RWPE2 (cell line): ENCODE results near the gene FAM187B.

ENCODE experiments used
- ATAC-seq: fragments of 200-7000 bp; cut with Tn5 transposase; 3 replicates; pipeline ENCODE4 v1.9.1; 2021; ENCODE audit warnings: low read depth
- DNase-seq: peaks from one replicate; pipeline ENCODE4 v3.0.0-alpha.2; 2020; ENCODE audit warnings: low spot score
- H3K27ac ChIP-seq: fragments of 450-650 bp; 2 replicates; pipeline ENCODE4 v1.5.1; 2017; ENCODE audit warnings: mild to moderate bottlenecking; ENCODE audit not compliant: poor library complexity, severe bottlenecking
- H3K27me3 ChIP-seq: fragments of 250-450 bp; sonication (Bioruptor Pico); 2 replicates; pipeline ENCODE4 v1.5.1; 2021; ENCODE audit warnings: mild to moderate bottlenecking, moderate library complexity; ENCODE audit not compliant: insufficient read depth, poor library complexity, severe bottlenecking
- H3K36me3 ChIP-seq: fragments of 250-450 bp; sonication (Bioruptor Pico); 2 replicates; pipeline ENCODE4 v1.5.1; 2020; ENCODE audit warnings: low read depth, mild to moderate bottlenecking, moderate library complexity
- H3K4me1 ChIP-seq: fragments of 250-450 bp; sonication (Bioruptor Pico); 2 replicates; pipeline ENCODE4 v1.5.1; 2021; ENCODE audit warnings: mild to moderate bottlenecking, moderate library complexity; ENCODE audit not compliant: insufficient read depth, poor library complexity, severe bottlenecking
- H3K4me3 ChIP-seq: fragments of 250-450 bp; sonication (Bioruptor Pico); 2 replicates; pipeline ENCODE4 v1.5.1; 2021; ENCODE audit warnings: mild to moderate bottlenecking, moderate library complexity; ENCODE audit not compliant: severe bottlenecking
- H3K9me3 ChIP-seq: fragments of 250-450 bp; sonication (Bioruptor Pico); 2 replicates; pipeline ENCODE4 v1.5.1; 2021; ENCODE audit warnings: mild to moderate bottlenecking, moderate library complexity; ENCODE audit not compliant: severe bottlenecking
- TF ChIP-seq, protein P1 (sequence below): fragments of 450-650 bp; IDR thresholded peaks from one replicate; pipeline ENCODE4 v1.5.1; 2017; ENCODE audit warnings: mild to moderate bottlenecking, moderate library complexity; ENCODE audit not compliant: poor library complexity, severe bottlenecking

The FAM187B gene

DNA sequence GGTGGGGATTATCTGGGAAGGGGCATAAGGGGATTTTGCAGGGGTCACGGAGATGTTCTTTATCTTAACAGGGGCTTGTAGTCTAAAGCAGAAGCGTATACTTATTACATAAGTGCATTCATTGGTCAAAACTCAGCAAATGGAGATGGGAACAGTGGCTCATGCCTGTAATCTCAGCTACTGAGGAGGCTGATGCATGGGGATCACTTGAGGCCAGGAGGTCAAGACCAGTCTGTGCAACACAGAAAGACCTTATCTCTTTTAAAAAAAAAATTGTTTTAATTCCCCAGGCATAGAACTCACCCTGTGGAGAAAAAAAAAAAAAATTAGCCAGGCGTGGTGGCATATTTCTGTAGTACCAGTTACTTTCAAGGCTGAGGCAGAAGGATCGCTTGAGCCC lies 18.9 kb downstream of the FAM187B start:
- no peak for ATAC-seq
- TF ChIP-seq, protein P1, sequence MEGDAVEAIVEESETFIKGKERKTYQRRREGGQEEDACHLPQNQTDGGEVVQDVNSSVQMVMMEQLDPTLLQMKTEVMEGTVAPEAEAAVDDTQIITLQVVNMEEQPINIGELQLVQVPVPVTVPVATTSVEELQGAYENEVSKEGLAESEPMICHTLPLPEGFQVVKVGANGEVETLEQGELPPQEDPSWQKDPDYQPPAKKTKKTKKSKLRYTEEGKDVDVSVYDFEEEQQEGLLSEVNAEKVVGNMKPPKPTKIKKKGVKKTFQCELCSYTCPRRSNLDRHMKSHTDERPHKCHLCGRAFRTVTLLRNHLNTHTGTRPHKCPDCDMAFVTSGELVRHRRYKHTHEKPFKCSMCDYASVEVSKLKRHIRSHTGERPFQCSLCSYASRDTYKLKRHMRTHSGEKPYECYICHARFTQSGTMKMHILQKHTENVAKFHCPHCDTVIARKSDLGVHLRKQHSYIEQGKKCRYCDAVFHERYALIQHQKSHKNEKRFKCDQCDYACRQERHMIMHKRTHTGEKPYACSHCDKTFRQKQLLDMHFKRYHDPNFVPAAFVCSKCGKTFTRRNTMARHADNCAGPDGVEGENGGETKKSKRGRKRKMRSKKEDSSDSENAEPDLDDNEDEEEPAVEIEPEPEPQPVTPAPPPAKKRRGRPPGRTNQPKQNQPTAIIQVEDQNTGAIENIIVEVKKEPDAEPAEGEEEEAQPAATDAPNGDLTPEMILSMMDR = no peak
- Histone ChIP-seq H3K27ac (no peak overlapping the region), H3K27me3 (peaks cover 5% of the 10 kb centered on the region), H3K9me3 (no peaks in the 10 kb centered on the region), H3K4me3 (no peak overlapping the region), H3K4me1 (peaks cover 12% of the 10 kb centered on the region), H3K36me3 (no peaks in the 10 kb centered on the region)
- DNase-seq = no peak

DNA sequence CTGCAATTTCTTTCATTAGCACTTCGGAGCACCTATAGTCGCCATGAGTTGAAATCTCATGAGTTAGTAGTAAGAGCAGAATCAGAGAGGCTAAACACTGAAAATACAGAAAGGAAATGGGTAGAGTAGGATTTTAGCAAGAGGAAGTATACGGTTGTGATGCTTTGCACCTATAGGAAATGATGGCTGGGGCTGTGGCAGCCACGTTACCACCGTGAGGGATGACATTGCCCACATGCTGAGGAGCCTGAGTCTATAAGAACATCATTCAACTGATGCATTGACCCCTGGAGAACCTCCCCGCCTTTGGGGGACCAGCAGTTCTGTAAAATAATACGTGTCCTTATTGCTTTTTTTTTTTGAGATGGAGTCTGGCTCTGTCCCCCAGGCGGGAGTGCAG lies 20.4 kb downstream of the FAM187B start:
- ATAC-seq = no peak
- H3K9me3 ChIP-seq = no peaks in the 10 kb centered on the region
- H3K36me3 ChIP-seq = no peaks in the 10 kb centered on the region
- H3K27me3 ChIP-seq = peaks cover 5% of the 10 kb centered on the region
- no peak overlapping the region for H3K4me3 ChIP-seq
- no peak for DNase-seq
- no peaks in the 10 kb centered on the region for H3K4me1 ChIP-seq
- TF ChIP-seq, protein P1 = no peak
- H3K27ac ChIP-seq = no peak overlapping the region

DNA sequence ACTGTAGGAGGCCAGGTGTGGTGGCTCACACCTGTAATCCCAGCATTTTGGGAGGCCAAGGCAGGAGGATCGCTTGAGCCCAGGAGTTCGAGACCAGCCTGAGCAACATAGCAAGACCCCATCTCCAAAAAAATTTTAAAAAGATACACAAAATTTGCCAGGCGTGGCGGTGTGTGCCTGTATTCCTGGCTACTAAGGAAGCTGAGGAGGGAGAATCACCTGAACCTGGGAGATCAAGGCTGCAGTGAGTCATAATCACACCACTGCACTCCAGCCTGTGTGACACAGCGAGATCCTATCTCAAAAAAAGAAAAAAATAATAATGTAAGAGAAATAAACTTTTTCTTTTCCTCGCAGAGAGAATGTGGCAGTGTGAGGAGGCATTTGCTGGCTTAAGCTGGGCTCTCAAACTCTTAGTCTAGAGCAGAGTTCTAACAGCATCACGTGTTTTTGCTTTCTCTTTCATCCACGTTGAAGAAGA lies 21.1 kb downstream of the FAM187B start:
- H3K27ac ChIP-seq = no peak overlapping the region

DNA sequence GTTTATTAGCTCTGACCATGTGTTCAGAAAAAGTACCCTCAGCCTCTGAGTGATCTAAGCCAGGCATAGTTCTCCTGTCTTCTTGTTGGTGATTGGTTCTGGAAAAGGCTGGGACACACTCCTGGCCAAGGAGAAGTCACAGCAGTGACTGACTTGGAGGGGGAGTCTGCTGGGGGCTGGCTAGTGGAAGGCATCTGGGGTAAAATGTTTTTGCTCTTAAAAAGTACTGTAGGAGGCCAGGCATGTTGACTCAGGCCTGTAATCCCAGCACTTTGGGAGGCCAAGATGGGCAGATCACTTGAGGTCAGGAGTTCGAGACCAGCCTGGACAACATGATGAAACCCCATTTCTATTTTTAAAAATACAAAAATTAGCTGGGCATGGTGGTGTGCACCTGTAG lies 21.7 kb downstream of the FAM187B start:
- ATAC-seq = no peak
- TF ChIP-seq, protein P1 = no peak
- DNase-seq = no peak
- H3K4me3 ChIP-seq = no peak overlapping the region
- H3K4me1 ChIP-seq = no peaks in the 10 kb centered on the region
- H3K27me3 ChIP-seq = no peaks in the 10 kb centered on the region
- no peaks in the 10 kb centered on the region for H3K9me3 ChIP-seq
- no peak overlapping the region for H3K27ac ChIP-seq
- no peaks in the 10 kb centered on the region for H3K36me3 ChIP-seq

More for the DNA sequence above, 21.1 kb downstream of the FAM187B start:
- TF ChIP-seq, protein P1 = no peak
- DNase-seq (no peak), ATAC-seq (no peak)
- Histone ChIP-seq H3K4me3 (no peak overlapping the region), H3K4me1 (no peaks in the 10 kb centered on the region), H3K36me3 (no peaks in the 10 kb centered on the region), H3K27me3 (peaks cover 3% of the 10 kb centered on the region), H3K9me3 (no peaks in the 10 kb centered on the region)

DNA sequence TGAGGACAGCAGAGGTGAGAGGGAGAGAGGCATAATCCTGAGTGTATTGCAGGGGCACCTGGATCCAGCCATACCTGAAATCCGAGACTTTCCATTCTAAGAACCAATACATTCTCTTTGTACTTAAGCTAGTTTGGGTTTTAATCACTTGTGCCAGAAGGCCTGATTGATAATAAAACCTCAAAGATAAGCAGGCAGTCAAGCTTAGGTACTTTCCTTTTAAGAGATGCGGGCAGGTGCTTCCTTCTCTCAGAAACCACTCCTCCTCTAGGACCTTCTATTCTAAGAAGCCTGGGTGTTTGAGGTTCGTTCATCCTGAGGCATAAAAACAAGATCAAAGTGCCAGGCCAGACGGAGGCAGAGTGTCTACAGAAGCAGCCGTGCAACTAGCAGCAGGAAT lies 22.2 kb downstream of the FAM187B start:
- no peaks in the 10 kb centered on the region for H3K9me3 ChIP-seq
- TF ChIP-seq, protein P1 = no peak
- ATAC-seq (no peak), DNase-seq (no peak)
- no peaks in the 10 kb centered on the region for H3K4me1 ChIP-seq
- H3K4me3 ChIP-seq = no peak overlapping the region
- no peak overlapping the region for H3K27ac ChIP-seq
- no peaks in the 10 kb centered on the region for H3K27me3 ChIP-seq
- H3K36me3 ChIP-seq = no peaks in the 10 kb centered on the region
